Hepatocyte (in vitro differentiated cells): ENCODE results near the gene CSPG4.

Source experiments
- EZH2 ChIP-seq: fragments of 200-600 bp; sonication (generic); IDR thresholded peaks from 2 replicates; pipeline ENCODE4 v1.6.1; 2016; ENCODE audit warnings: antibody characterized with exemption, mild to moderate bottlenecking, borderline replicate concordance
- TF ChIP-seq, protein P1 (sequence below): fragments of 200-600 bp; sonication (generic); IDR thresholded peaks from 2 replicates; pipeline ENCODE4 v1.5.1; 2016; ENCODE audit warnings: antibody characterized with exemption, mild to moderate bottlenecking; ENCODE audit not compliant: poor library complexity

DNA sequence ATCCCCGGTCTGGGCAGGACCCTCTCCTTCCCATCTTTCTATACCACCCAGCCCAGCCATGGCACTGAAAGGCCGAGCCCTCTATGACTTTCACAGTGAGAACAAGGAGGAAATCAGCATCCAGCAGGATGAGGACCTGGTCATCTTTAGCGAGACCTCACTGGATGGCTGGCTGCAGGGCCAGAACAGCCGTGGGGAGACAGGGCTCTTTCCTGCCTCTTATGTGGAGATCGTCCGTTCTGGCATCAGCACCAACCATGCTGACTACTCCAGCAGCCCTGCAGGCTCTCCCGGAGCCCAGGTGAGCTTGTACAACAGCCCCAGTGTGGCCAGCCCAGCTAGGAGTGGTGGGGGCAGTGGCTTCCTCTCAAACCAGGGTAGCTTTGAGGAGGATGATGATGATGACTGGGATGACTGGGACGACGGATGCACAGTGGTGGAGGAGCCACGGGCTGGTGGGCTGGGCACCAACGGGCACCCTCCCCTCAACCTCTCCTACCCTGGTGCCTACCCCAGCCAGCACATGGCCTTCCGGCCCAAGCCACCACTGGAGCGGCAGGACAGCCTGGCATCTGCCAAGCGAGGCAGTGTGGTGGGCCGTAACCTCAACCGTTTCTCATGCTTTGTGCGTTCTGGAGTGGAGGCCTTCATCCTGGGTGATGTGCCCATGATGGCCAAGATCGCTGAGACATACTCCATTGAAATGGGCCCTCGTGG is 63.4 kb downstream of the CSPG4 start:
- TF ChIP-seq, protein P1, sequence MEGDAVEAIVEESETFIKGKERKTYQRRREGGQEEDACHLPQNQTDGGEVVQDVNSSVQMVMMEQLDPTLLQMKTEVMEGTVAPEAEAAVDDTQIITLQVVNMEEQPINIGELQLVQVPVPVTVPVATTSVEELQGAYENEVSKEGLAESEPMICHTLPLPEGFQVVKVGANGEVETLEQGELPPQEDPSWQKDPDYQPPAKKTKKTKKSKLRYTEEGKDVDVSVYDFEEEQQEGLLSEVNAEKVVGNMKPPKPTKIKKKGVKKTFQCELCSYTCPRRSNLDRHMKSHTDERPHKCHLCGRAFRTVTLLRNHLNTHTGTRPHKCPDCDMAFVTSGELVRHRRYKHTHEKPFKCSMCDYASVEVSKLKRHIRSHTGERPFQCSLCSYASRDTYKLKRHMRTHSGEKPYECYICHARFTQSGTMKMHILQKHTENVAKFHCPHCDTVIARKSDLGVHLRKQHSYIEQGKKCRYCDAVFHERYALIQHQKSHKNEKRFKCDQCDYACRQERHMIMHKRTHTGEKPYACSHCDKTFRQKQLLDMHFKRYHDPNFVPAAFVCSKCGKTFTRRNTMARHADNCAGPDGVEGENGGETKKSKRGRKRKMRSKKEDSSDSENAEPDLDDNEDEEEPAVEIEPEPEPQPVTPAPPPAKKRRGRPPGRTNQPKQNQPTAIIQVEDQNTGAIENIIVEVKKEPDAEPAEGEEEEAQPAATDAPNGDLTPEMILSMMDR, result no peak
- no peak for TF ChIP-seq EZH2
